Measurements from ENCODE around the gene VASN. TPM values are rescaled to one million over a fixed set of nuclear protein-coding genes. Genes with fewer than 3 reads are reported as not detected.
"Not testable (repeated sequence)": the region's sequence is repeated elsewhere in the genome, so short reads cannot be mapped to it uniquely, and the experiment has no call there.

VASN gene
- total RNA-seq, 2 experiments from 2014 or later: not detected

- Histone ChIP-seq H3K9me2 (ENCODE audit: insufficient read depth, low read length) (no peaks in the 10 kb centered on the region), H3K79me2 (ENCODE audit: insufficient read depth, low read depth, low read length) (no peaks in the 10 kb centered on the region), H2AFZ (ENCODE audit: low read length) (no peak overlapping the region), H3K4me1 (ENCODE audit: insufficient read depth, low read length, poor library complexity, severe bottlenecking) (peaks cover 8% of the 10 kb centered on the region), H3K27ac (ENCODE audit: low read depth, low read length, poor library complexity, severe bottlenecking) (no peak overlapping the region), H3K4me2 (ENCODE audit: low read length) (no peak overlapping the region), H3K36me3 (ENCODE audit: insufficient read depth, low read length) (no peaks in the 10 kb centered on the region), H3K9me3 (ENCODE audit: low read length) (no peaks in the 10 kb centered on the region), H3K4me3 (ENCODE audit: low read depth, low read length, poor library complexity, severe bottlenecking) (no peak overlapping the region), H4K20me1 (ENCODE audit: insufficient read depth, low read length) (no peaks in the 10 kb centered on the region)
- intact Hi-C loops (cut with micrococcal nuclease; ENCODE audit: unreplicated experiment): no loop called here
- POLR2A ChIA-PET: no interaction called here
- DNase-seq (ENCODE audit: low spot score): no peak
- BruUV-seq (replicated peaks): no TSS peak
- CTCF ChIA-PET (ENCODE audit: unreplicated experiment): no interaction called here
- TF ChIP-seq EZH2phosphoT487 (IDR thresholded peaks at IDR 0.05; ENCODE audit: borderline replicate concordance, low read depth, low read length): no peak
- TF ChIP-seq CTCF (conservative IDR thresholded peaks at IDR 0.05; ENCODE audit: low read length): no peak
Measured at GRCh38 chr16:4332623-4333307, 38.9 kb upstream of the VASN start.

GRCh38 chr16:4333308-4333638 lies 38.4 kb upstream of the VASN start:
- ChIA-PET CTCF (ENCODE audit: unreplicated experiment) (no interaction called here), POLR2A (no interaction called here)
- Histone ChIP-seq H2AFZ (ENCODE audit: low read length) (no peak overlapping the region), H3K9me2 (ENCODE audit: insufficient read depth, low read length) (no peaks in the 10 kb centered on the region), H4K20me1 (ENCODE audit: insufficient read depth, low read length) (no peaks in the 10 kb centered on the region), H3K4me3 (ENCODE audit: low read depth, low read length, poor library complexity, severe bottlenecking) (no peak overlapping the region), H3K79me2 (ENCODE audit: insufficient read depth, low read depth, low read length) (no peaks in the 10 kb centered on the region), H3K36me3 (ENCODE audit: insufficient read depth, low read length) (peaks cover under 1% of the 10 kb centered on the region; the same call in 1 of the 2 replicates), H3K4me1 (ENCODE audit: insufficient read depth, low read length, poor library complexity, severe bottlenecking) (peaks cover 3% of the 10 kb centered on the region), H3K27ac (ENCODE audit: low read depth, low read length, poor library complexity, severe bottlenecking) (no peak overlapping the region), H3K4me2 (ENCODE audit: low read length) (no peak overlapping the region), H3K9me3 (ENCODE audit: low read length) (no peaks in the 10 kb centered on the region)
- TF ChIP-seq EZH2phosphoT487 (IDR thresholded peaks at IDR 0.05; ENCODE audit: borderline replicate concordance, low read depth, low read length): no peak
- no peak for TF ChIP-seq CTCF (conservative IDR thresholded peaks at IDR 0.05; ENCODE audit: low read length)
- DNase-seq (ENCODE audit: low spot score): no peak
- no TSS peak for BruUV-seq (replicated peaks)
- intact Hi-C loops (cut with micrococcal nuclease; ENCODE audit: unreplicated experiment): no loop called here

- POLR2A ChIA-PET: interaction anchor here (0.8 kb wide), 1 partner anchor 50 kb away, joined by 5 read pairs; no protein-coding TSS in a partner anchor
- BruUV-seq (replicated peaks); H3K36me3 ChIP-seq (ENCODE audit: insufficient read depth, low read length); H3K4me3 ChIP-seq (ENCODE audit: low read depth, low read length, poor library complexity, severe bottlenecking); H4K20me1 ChIP-seq (ENCODE audit: insufficient read depth, low read length); H3K79me2 ChIP-seq (ENCODE audit: insufficient read depth, low read depth, low read length); intact Hi-C loops (cut with micrococcal nuclease; ENCODE audit: unreplicated experiment); H2AFZ ChIP-seq (ENCODE audit: low read length); H3K9me3 ChIP-seq (ENCODE audit: low read length); CTCF ChIA-PET (ENCODE audit: unreplicated experiment); H3K9me2 ChIP-seq (ENCODE audit: insufficient read depth, low read length); H3K27ac ChIP-seq (ENCODE audit: low read depth, low read length, poor library complexity, severe bottlenecking); DNase-seq (ENCODE audit: low spot score); H3K4me1 ChIP-seq (ENCODE audit: insufficient read depth, low read length, poor library complexity, severe bottlenecking); H3K4me2 ChIP-seq (ENCODE audit: low read length): not testable (repeated sequence)
Measured at GRCh38 chr16:4333714-4334113, 37.9 kb upstream of the VASN start.
